ENCODE measurements around the gene AURKA. TPM values are rescaled to one million over a fixed set of nuclear protein-coding genes. Genes with fewer than 3 reads are reported as not detected.

AURKA gene
- total RNA-seq, 1 donor from 2014 or later: 11.7 TPM

DNA sequence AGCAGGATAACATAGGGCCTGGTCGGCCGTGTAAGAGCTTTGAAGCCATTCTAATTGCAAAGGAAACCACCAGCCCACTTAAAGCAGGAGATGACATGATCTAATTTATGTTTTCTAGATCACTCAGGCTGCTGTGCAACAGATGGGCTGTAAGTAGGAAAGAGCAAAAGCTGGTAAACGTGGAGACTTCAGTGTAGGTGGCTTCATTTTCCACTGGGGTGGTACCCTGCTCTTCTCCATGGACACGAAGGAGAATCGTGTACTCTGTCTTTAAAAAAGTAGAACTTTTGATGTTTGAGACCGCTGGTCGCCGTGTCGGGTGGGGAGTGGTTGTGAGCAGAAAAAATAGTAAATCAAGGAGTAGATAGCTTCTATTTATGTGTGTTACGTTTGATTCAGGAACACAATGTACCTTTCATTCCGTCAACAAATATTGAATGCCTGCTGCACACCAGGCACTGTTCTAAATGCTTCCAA, 26.4 kb upstream of the AURKA start:
- Mint-ChIP-seq H3K36me3 (ENCODE audit: unreplicated experiment) (peaks cover 5% of the 10 kb centered on the region), H3K4me3 (ENCODE audit: unreplicated experiment) (no peak overlapping the region), H3K4me1 (ENCODE audit: unreplicated experiment) (peaks cover 21% of the 10 kb centered on the region), H3K9me3 (ENCODE audit: unreplicated experiment) (no peaks in the 10 kb centered on the region), H3K27ac (ENCODE audit: unreplicated experiment) (no peak overlapping the region), H3K27me3 (ENCODE audit: unreplicated experiment) (no peaks in the 10 kb centered on the region)
- DNase-seq (ENCODE audit: extremely low spot score, unreplicated experiment): no peak
- TF ChIP-seq, protein P1, sequence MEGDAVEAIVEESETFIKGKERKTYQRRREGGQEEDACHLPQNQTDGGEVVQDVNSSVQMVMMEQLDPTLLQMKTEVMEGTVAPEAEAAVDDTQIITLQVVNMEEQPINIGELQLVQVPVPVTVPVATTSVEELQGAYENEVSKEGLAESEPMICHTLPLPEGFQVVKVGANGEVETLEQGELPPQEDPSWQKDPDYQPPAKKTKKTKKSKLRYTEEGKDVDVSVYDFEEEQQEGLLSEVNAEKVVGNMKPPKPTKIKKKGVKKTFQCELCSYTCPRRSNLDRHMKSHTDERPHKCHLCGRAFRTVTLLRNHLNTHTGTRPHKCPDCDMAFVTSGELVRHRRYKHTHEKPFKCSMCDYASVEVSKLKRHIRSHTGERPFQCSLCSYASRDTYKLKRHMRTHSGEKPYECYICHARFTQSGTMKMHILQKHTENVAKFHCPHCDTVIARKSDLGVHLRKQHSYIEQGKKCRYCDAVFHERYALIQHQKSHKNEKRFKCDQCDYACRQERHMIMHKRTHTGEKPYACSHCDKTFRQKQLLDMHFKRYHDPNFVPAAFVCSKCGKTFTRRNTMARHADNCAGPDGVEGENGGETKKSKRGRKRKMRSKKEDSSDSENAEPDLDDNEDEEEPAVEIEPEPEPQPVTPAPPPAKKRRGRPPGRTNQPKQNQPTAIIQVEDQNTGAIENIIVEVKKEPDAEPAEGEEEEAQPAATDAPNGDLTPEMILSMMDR (IDR thresholded peaks at IDR 0.05): no peak

DNA sequence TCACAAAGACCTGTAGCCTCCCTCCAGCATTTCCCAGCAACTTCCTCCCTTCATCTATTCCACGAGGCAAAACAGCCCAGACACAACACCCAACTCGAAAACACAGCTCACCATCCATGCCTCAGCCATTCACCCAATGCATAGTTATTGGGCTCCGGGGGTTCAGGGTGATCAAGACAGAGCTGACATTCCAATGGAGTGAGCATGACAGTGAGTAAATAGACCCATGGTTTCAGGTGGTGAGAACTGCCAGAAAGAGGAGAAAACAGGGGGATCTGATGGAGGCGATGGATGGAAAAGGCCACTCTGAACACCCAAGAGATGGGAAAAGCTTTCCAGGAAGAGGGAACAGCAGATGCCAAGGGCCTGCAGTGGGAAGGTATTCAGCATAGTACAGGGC, 25.9 kb upstream of the AURKA start:
- H3K4me1 Mint-ChIP-seq (ENCODE audit: unreplicated experiment): peaks cover 18% of the 10 kb centered on the region

DNA sequence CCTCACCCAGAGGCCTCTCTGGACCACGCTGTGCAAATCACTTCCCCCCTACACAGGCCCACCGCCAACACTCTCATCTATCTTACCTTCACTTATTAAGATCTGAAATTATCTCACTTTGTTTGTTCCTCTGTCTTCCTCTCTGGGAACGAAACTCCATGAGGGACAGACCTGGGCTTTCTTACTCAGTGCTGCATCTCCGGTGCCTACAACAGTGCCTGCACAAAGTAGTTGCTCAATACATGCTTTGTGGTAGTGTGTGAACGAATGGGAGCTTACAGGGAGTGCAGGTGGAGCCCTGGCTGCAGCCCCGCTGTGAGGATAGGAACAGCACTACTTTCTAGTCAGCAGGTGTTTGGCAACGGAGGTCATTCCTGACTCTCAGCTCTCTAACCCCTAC, 25.4 kb upstream of the AURKA start:
- H3K27me3 Mint-ChIP-seq (ENCODE audit: unreplicated experiment): no peaks in the 10 kb centered on the region
- no peak for DNase-seq (ENCODE audit: extremely low spot score, unreplicated experiment)
- TF ChIP-seq, protein P1 (IDR thresholded peaks at IDR 0.05): no peak
- no peak overlapping the region for H3K27ac Mint-ChIP-seq (ENCODE audit: unreplicated experiment)
- peaks cover 13% of the 10 kb centered on the region for H3K4me1 Mint-ChIP-seq (ENCODE audit: unreplicated experiment)
- no peaks in the 10 kb centered on the region for H3K9me3 Mint-ChIP-seq (ENCODE audit: unreplicated experiment)
- no peak overlapping the region for H3K4me3 Mint-ChIP-seq (ENCODE audit: unreplicated experiment)
- peaks cover 6% of the 10 kb centered on the region for H3K36me3 Mint-ChIP-seq (ENCODE audit: unreplicated experiment)

More for the DNA sequence above, 25.9 kb upstream of the AURKA start:
- Mint-ChIP-seq H3K4me3 (ENCODE audit: unreplicated experiment) (no peak overlapping the region), H3K36me3 (ENCODE audit: unreplicated experiment) (peaks cover 5% of the 10 kb centered on the region), H3K27me3 (ENCODE audit: unreplicated experiment) (no peaks in the 10 kb centered on the region), H3K9me3 (ENCODE audit: unreplicated experiment) (no peaks in the 10 kb centered on the region), H3K27ac (ENCODE audit: unreplicated experiment) (no peak overlapping the region)
- TF ChIP-seq, protein P1 (IDR thresholded peaks at IDR 0.05): no peak
- DNase-seq (ENCODE audit: extremely low spot score, unreplicated experiment): no peak

DNA sequence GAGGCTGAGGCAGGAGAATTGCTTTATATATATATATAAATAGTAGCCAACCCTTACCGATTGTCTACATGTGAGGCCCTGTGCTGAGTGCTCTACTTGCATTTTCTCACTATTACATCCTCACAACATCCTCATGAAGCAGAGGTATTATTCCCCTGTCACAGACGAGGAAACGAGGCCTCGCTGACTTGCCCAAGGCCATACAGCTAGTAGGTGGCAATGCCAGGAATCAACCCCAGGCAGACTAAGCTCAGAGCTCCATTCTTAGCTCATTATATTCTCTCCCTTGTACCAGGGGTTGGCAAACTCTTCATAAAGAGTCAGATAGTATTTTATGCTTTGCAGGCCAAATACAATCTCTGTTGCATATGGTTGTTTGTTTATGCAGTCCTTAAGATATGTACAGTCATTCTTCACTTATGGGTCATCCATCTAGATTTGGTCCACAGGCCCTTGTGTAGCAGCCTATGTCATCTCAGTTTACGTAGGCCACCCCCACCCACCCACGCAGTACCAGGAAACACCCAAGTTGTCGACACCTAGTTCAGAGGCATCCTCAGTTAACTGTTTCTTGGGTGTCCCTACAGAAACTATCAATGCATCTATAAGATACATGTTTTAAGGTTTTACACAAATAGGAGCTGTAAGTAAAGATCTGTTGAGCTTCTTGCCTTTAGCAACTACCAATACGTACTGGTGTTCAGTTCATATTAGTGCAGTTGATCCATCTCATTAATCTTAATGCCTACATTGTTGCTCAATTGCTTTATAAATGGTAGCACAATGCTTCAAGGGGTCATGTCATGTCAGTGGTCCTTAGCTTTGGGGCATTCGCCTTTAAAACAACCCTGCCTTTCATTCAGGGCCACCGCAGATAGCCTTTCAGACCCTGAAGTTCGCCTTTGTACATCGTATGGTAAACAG, 23.1 kb upstream of the AURKA start:
- Mint-ChIP-seq H3K36me3 (ENCODE audit: unreplicated experiment) (peaks cover 13% of the 10 kb centered on the region), H3K4me3 (ENCODE audit: unreplicated experiment) (no peak overlapping the region), H3K27me3 (ENCODE audit: unreplicated experiment) (no peaks in the 10 kb centered on the region), H3K4me1 (ENCODE audit: unreplicated experiment) (peaks cover 7% of the 10 kb centered on the region), H3K27ac (ENCODE audit: unreplicated experiment) (no peak overlapping the region), H3K9me3 (ENCODE audit: unreplicated experiment) (no peaks in the 10 kb centered on the region)
- TF ChIP-seq, protein P1 (IDR thresholded peaks at IDR 0.05): no peak
- DNase-seq (ENCODE audit: extremely low spot score, unreplicated experiment): no peak

DNA sequence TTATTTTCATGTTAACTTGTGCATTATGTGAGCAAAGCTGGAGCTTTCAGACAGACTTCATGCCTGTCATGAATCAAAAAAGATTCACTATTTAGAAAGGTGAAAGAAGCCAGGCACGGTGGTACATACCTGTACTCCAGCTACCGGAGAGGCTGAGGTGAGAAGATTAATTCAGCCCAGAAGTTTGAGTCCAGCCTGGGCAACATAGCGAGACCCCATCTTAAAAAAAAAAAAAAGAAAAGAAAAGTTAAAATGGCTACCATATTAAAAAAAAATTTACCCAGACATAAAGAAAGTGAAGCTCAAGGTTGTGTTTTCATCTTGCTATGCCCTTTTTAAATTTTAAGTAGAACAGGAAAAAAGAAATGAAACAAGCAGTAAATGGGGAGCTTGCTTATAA, 20.9 kb upstream of the AURKA start:
- Mint-ChIP-seq H3K4me1 (ENCODE audit: unreplicated experiment) (no peaks in the 10 kb centered on the region), H3K9me3 (ENCODE audit: unreplicated experiment) (no peaks in the 10 kb centered on the region), H3K36me3 (ENCODE audit: unreplicated experiment) (peaks cover 14% of the 10 kb centered on the region), H3K4me3 (ENCODE audit: unreplicated experiment) (no peak overlapping the region), H3K27me3 (ENCODE audit: unreplicated experiment) (no peaks in the 10 kb centered on the region), H3K27ac (ENCODE audit: unreplicated experiment) (no peak overlapping the region)
- DNase-seq (ENCODE audit: extremely low spot score, unreplicated experiment): no peak
- TF ChIP-seq, protein P1 (IDR thresholded peaks at IDR 0.05): no peak
